Measurements from ENCODE around the gene AJAP1.

DNA sequence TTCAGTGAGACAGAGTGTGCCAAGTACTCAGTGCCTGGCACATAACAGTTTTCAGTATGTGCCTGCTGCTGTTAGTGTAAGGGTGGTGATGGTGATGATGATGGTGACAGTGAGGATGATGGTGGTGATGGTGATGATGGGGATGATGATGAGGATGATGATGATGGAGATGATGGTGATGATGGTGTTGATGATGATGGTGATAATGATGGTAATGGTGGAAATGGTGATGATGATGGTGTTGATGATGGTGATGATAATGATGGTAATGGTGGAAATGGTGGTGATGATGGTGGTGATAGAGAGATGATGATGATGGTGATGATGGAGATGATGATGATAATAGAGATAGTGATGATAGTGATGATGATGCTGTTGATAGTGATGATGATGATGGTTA is 62.0 kb downstream of the AJAP1 start:
- TF ChIP-seq, protein P1, sequence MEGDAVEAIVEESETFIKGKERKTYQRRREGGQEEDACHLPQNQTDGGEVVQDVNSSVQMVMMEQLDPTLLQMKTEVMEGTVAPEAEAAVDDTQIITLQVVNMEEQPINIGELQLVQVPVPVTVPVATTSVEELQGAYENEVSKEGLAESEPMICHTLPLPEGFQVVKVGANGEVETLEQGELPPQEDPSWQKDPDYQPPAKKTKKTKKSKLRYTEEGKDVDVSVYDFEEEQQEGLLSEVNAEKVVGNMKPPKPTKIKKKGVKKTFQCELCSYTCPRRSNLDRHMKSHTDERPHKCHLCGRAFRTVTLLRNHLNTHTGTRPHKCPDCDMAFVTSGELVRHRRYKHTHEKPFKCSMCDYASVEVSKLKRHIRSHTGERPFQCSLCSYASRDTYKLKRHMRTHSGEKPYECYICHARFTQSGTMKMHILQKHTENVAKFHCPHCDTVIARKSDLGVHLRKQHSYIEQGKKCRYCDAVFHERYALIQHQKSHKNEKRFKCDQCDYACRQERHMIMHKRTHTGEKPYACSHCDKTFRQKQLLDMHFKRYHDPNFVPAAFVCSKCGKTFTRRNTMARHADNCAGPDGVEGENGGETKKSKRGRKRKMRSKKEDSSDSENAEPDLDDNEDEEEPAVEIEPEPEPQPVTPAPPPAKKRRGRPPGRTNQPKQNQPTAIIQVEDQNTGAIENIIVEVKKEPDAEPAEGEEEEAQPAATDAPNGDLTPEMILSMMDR (conservative IDR thresholded peaks at IDR 0.05; ENCODE audit: low read length), result no peak
- TF ChIP-seq EZH2phosphoT487 (IDR thresholded peaks at IDR 0.05; ENCODE audit: borderline replicate concordance, low read depth, low read length), result no peak
